ENCODE results near the gene ANKRD6. TPM values are rescaled to one million over a fixed set of nuclear protein-coding genes. Genes with fewer than 3 reads are reported as not detected.

ANKRD6 gene
- total RNA-seq, 1 experiment from 2014 or later, result 5.6 TPM

GRCh38 chr6:89483111-89483720 is 50.3 kb downstream of the ANKRD6 start:
- no peaks in the 10 kb centered on the region for H3K79me1 ChIP-seq (ENCODE audit: insufficient read depth, low read depth, low read length, poor library complexity, severe bottlenecking)
- no peaks in the 10 kb centered on the region for H3K27me3 ChIP-seq (ENCODE audit: insufficient read depth, low read length)
- H2AFZ ChIP-seq (ENCODE audit: low read length), result no peak overlapping the region
- H3K4me2 ChIP-seq (ENCODE audit: insufficient read depth, insufficient read length, low read length), result no peak overlapping the region
- H3K9ac ChIP-seq (ENCODE audit: extremely low read depth, insufficient read length, low read length), result no peak overlapping the region
- Mint-ChIP-seq H3K4me3 (peak overlapping the region; percentile 14 to 29; a peak in 2 of 5 replicates), H3K27ac (peak overlapping the region; percentile 89 to 97 (median 93); a peak in 5 of 7 replicates), H3K4me1 (peaks cover 32 to 42% of the 10 kb centered on the region in 2 experiments), H3K9me3 (no peaks in the 10 kb centered on the region), H3K36me3 (ENCODE audit: insufficient read depth in 1 of 3, low read depth in 3 of 3) (no peaks in the 10 kb centered on the region), H3K27me3 (ENCODE audit: low read depth) (no peaks in the 10 kb centered on the region)
- H3K14ac ChIP-seq (ENCODE audit: insufficient read depth, low read length), result no peak overlapping the region
- H3T11ph ChIP-seq (ENCODE audit: low read length), result no peak overlapping the region
- no peaks in the 10 kb centered on the region; the same call in 1 of the 2 replicates for H3K4me1 ChIP-seq (ENCODE audit: insufficient read depth, low read length)
- peak; percentile 90 for DNase-seq
- no peak overlapping the region for H2AK5ac ChIP-seq (ENCODE audit: insufficient read length, low read length)
- H3K18ac ChIP-seq (ENCODE audit: insufficient read length, low read depth, low read length), result no peak overlapping the region
- H2BK5ac ChIP-seq (ENCODE audit: insufficient read length, low read length), result no peak overlapping the region
- H4K20me1 ChIP-seq (ENCODE audit: control insufficient read depth, insufficient read depth, insufficient read length), result no peaks in the 10 kb centered on the region
- H3K23ac ChIP-seq (ENCODE audit: insufficient read length, low read depth, low read length), result no peak overlapping the region
- H3K56ac ChIP-seq (ENCODE audit: insufficient read length, low read depth, low read length), result no peak overlapping the region
- H3K79me2 ChIP-seq (ENCODE audit: insufficient read depth, low read length), result no peaks in the 10 kb centered on the region
- WGBS (ENCODE audit: extremely low coverage, insufficient read length, low lambda C conversion rate), result no CpG with 5 or more reads among the region's 7 CpGs
- no peak for TF ChIP-seq CTCF (conservative IDR thresholded peaks at IDR 0.05)
- H2BK120ac ChIP-seq (ENCODE audit: low read depth, low read length, poor library complexity, severe bottlenecking), result no peak overlapping the region
- no peak overlapping the region for H4K5ac ChIP-seq (ENCODE audit: insufficient read length, low read depth, low read length)
- H2BK12ac ChIP-seq (ENCODE audit: insufficient read length, low read depth, low read length), result no peak overlapping the region
- H2BK20ac ChIP-seq (ENCODE audit: low read depth, low read length, poor library complexity, severe bottlenecking), result no peak overlapping the region
- no peak overlapping the region for H2BK15ac ChIP-seq (ENCODE audit: low read depth, low read length)
- H4K8ac ChIP-seq (replicated peaks; ENCODE audit: insufficient read length, low read depth, low read length), result no peak overlapping the region
- H3K4ac ChIP-seq (ENCODE audit: low read depth, low read length), result no peak overlapping the region
- no peak overlapping the region for H4K91ac ChIP-seq (ENCODE audit: insufficient read length, low read depth, low read length)
- H3K23me2 ChIP-seq (ENCODE audit: insufficient read length, low read depth, low read length, poor library complexity, severe bottlenecking), result no peaks in the 10 kb centered on the region
- H3K9me3 ChIP-seq (ENCODE audit: control insufficient read depth, low read depth, low read length), result no peaks in the 10 kb centered on the region
- H3K27ac ChIP-seq (ENCODE audit: insufficient read length, low read depth, low read length), result no peak overlapping the region
